ENCODE measurements around the gene POLR3H. TPM values are rescaled to one million over a fixed set of nuclear protein-coding genes. Genes with fewer than 3 reads are reported as not detected.

Gene POLR3H
- polyA plus RNA-seq, 4 donors: 25.7 to 30.5 (median 30.2) TPM

GRCh38 chr22:41539146-41540005 lies 4.9 kb downstream of the POLR3H start:
- DNase-seq (ENCODE audit: low read depth in 4 of 4, low spot score in 3 of 4): no peak

GRCh38 chr22:41538583-41538982 lies 5.7 kb downstream of the POLR3H start:
- DNase-seq (ENCODE audit: low read depth in 4 of 4, low spot score in 3 of 4): no peak

- DNase-seq (ENCODE audit: low read depth in 4 of 4, low spot score in 3 of 4): no peak
Measured at GRCh38 chr22:41537203-41537602, 7.1 kb downstream of the POLR3H start.

GRCh38 chr22:41535244-41535643 lies 9.0 kb downstream of the POLR3H start:
- DNase-seq (ENCODE audit: low read depth in 4 of 4, low spot score in 3 of 4): no peak

- no peak for DNase-seq (ENCODE audit: low read depth in 4 of 4, low spot score in 3 of 4)
Measured at GRCh38 chr22:41534219-41534618, 10.1 kb downstream of the POLR3H start.

GRCh38 chr22:41532908-41533825 lies 11.1 kb downstream of the POLR3H start:
- DNase-seq (ENCODE audit: low read depth in 4 of 4, low spot score in 3 of 4): no peak

- DNase-seq (ENCODE audit: low read depth in 4 of 4, low spot score in 3 of 4): no peak
Measured at GRCh38 chr22:41531715-41532477, 12.4 kb downstream of the POLR3H start.

- DNase-seq (ENCODE audit: low read depth in 4 of 4, low spot score in 3 of 4): no peak
Measured at GRCh38 chr22:41530890-41531714, 13.2 kb downstream of the POLR3H start.

- DNase-seq (ENCODE audit: low read depth in 4 of 4, low spot score in 3 of 4): no peak
Measured at GRCh38 chr22:41528938-41529561, 15.2 kb downstream of the POLR3H start.

- no peak for DNase-seq (ENCODE audit: low read depth in 4 of 4, low spot score in 3 of 4)
Measured at GRCh38 chr22:41528132-41528766, 16.0 kb downstream of the POLR3H start.

GRCh38 chr22:41526830-41527799 lies 17.2 kb downstream of the POLR3H start:
- no peak for DNase-seq (ENCODE audit: low read depth in 4 of 4, low spot score in 3 of 4)

GRCh38 chr22:41526226-41526829 lies 17.9 kb downstream of the POLR3H start:
- no peak for DNase-seq (ENCODE audit: low read depth in 4 of 4, low spot score in 3 of 4)

- DNase-seq (ENCODE audit: low read depth in 4 of 4, low spot score in 3 of 4): no peak
Measured at GRCh38 chr22:41525450-41526225, 18.6 kb downstream of the POLR3H start.

GRCh38 chr22:41524809-41525449 lies 19.3 kb downstream of the POLR3H start:
- DNase-seq (ENCODE audit: low read depth in 4 of 4, low spot score in 3 of 4): no peak

GRCh38 chr22:41524251-41524661 lies 20.0 kb downstream of the POLR3H start:
- DNase-seq (ENCODE audit: low read depth in 4 of 4, low spot score in 3 of 4): no peak
